Measurements from ENCODE around the gene BRF1. TPM values are rescaled to one million over a fixed set of nuclear protein-coding genes. Genes with fewer than 3 reads are reported as not detected.

Gene BRF1
- total RNA-seq, 1 donor, result 28.8 TPM

DNA sequence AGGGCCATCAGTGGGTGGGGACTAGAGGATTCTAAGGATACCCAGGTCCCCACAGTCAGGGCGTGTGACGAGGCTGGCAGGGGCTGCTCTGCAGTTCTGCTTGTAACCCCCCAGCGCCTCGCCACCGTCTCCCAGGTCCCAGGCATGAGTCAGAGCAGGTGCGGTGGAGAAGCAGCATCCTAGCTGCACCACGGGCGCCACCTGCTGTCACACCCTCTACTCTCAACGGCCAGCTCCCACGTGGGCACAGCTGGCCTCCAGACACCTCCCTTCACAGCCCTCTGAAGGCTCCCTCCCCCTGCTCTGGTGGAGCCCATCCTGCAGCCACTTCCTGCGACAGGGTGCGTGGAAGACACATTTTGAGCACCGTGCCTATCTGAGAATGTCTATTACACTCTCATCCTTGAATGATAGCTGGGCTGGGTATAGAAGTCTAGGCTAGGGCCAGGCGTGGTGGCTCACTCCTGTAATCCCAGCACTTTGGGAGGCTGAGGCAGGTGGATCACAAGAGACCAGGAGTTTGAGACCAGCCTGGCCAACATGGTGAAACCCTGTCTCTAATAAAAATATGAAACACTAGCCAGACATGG, 112.8 kb downstream of the BRF1 start:
- TF ChIP-seq, protein P1, sequence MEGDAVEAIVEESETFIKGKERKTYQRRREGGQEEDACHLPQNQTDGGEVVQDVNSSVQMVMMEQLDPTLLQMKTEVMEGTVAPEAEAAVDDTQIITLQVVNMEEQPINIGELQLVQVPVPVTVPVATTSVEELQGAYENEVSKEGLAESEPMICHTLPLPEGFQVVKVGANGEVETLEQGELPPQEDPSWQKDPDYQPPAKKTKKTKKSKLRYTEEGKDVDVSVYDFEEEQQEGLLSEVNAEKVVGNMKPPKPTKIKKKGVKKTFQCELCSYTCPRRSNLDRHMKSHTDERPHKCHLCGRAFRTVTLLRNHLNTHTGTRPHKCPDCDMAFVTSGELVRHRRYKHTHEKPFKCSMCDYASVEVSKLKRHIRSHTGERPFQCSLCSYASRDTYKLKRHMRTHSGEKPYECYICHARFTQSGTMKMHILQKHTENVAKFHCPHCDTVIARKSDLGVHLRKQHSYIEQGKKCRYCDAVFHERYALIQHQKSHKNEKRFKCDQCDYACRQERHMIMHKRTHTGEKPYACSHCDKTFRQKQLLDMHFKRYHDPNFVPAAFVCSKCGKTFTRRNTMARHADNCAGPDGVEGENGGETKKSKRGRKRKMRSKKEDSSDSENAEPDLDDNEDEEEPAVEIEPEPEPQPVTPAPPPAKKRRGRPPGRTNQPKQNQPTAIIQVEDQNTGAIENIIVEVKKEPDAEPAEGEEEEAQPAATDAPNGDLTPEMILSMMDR (IDR thresholded peaks at IDR 0.05; ENCODE audit: insufficient read depth, low read length), result no peak
- no peak for DNase-seq (ENCODE audit: low read depth)
- no peak overlapping the region for H3K4me3 ChIP-seq (ENCODE audit: low read depth, low read length)

DNA sequence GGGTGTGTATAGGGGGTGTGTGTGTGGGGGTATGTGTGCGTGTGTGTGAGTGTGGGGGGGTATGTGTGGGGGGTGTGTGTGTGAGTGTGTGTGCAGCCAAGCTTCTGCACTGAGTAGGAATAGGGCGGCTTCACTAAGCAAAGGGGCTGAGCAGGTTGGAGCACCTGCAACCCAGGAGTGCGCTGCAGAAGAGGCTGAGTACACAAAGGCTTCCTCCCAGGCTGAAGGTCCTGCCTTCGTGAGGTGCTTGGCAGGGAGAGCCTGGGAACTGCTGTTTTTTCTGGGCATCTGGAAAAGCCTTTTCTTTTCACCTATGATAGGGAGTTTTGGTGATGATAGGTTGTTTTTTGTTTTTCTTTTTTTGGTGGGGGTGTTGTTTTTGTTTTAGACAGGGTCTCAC, 113.7 kb downstream of the BRF1 start:
- TF ChIP-seq, protein P1 (IDR thresholded peaks at IDR 0.05; ENCODE audit: insufficient read depth, low read length), result no peak
- DNase-seq (ENCODE audit: low read depth), result no peak
- H3K4me3 ChIP-seq (ENCODE audit: low read depth, low read length), result no peak overlapping the region

DNA sequence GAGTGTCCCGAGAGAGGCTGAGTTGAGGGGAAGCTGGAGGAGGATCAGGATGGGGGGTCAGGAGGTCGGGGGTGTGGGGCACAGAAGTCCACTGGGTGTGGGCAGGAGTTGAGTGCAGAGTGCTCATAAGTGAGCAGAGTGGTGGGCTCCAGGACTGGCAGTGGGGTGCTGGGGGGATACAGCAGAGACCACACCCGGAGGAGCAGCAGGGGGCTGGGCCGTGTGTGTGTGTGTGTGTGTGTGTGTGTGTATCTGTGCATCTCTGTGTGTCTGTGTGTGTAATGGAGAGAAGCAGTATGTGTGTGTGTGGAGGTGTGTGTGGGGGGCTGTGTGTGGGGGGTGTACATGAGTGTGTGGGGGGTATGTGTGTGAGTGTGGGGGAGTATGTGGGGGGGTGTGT, 114.8 kb downstream of the BRF1 start:
- H3K4me3 ChIP-seq (ENCODE audit: low read depth, low read length), result no peak overlapping the region
- TF ChIP-seq, protein P1 (IDR thresholded peaks at IDR 0.05; ENCODE audit: insufficient read depth, low read length), result no peak
- DNase-seq (ENCODE audit: low read depth), result no peak

DNA sequence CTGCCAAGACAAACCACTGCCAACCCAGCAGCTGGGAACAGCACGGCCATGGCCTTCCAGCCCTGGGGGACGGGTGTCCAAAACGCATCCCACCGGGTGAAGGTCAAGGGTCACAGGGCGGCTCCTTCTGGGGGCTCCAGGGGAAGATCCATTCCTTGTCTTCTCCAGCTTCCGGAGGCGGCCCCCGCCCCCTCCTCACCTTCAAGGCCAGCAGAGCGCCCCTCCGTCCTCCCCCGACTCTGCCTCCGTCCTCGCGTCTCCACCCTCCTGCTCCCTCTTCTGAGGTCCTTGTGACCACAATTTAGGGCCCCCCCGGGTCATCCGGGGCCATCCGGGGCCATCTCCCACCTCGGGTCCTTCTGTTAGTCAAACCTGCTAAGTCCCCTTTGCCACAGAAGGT, 115.8 kb downstream of the BRF1 start:
- H3K4me3 ChIP-seq (ENCODE audit: low read depth, low read length), result no peak overlapping the region
- DNase-seq (ENCODE audit: low read depth), result no peak
- TF ChIP-seq, protein P1 (IDR thresholded peaks at IDR 0.05; ENCODE audit: insufficient read depth, low read length), result no peak

DNA sequence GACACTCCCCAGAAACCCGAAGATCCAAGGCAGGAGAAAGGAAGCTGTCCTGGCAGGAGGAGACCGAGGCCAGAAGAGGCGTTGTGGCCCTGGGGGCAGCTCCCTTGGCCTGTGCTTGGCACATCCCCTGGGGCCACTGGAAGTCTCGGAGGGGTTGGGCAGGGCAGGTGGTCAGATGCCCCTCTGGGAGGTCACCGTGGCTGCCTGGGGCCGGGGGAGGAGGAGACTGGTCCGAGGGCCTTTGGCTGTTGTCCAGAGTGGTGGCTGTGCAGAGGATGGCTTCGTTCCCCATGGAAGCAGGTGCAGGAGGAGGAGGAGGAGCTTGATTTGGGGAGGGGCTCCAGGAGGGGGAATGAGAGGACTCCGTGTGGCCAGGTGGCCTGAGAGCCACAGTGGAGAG, 116.3 kb downstream of the BRF1 start:
- TF ChIP-seq, protein P1 (IDR thresholded peaks at IDR 0.05; ENCODE audit: insufficient read depth, low read length), result no peak
- DNase-seq (ENCODE audit: low read depth), result no peak
- H3K4me3 ChIP-seq (ENCODE audit: low read depth, low read length), result no peak overlapping the region

DNA sequence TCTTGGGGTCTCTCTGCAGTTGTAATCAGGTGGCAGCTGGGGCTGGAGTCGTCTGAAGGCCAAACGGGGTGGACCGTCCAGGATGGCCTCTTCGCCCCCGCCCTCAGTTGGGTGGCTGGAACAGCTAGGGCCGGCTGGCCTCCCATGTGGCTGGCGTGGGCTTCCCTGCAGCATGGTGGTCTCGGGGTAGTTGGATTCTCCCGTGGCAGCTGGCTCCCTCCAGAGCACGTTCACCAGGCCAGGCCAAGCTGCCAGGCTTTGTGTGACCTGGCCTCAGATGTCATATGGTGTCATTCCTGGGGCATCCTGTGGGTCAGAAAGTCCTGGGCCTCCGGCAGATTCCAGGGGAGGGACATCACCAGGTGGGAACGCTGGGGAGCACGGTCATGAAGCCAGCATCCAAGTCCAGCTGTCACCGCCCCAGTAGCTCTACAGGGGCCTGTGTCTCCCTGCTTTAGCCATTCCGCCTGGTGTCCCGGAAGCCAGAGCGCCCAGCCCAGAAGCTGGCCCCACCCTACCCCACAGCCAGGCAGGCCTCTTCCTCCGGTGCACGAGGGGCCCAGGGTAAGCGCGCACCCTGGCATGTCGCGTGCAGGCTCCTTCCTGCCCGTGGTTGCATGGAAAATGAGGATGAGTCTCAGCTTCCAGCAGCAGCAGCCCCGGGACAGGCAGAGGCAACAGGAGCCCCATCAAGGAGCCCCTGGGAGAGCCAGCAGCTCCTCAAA, 118.3 kb downstream of the BRF1 start:
- TF ChIP-seq, protein P1 (IDR thresholded peaks at IDR 0.05; ENCODE audit: insufficient read depth, low read length), result no peak
- H3K4me3 ChIP-seq (ENCODE audit: low read depth, low read length), result no peak overlapping the region
- DNase-seq (ENCODE audit: low read depth), result no peak
